ENCODE data around the gene ADAMTSL3.

The ADAMTSL3 gene

DNA sequence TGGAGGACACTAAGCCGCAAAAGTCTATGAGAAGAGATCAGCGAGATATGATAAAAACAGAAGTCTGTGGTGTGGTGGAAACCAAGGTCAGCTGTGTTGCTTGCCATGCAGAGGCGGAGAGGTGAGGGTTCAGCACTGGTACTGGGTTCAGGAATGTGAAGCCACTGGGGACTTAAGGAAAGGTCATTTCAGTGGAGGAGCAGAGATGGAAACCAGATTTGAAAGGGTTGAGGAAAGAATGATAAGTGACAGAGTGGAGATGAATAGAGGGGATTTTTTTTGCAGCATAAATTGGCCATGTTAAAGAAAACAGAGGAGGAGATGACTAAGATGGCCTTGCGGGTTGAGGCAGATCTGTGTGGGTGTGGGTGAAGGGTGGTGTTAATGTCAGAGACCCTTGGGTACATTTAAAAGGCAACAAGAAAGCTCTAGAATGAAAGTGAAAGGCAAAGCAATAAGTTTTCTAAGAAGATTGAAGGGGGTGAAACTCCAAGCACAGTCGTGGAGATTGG, 265.5 kb downstream of the ADAMTSL3 start:
- ChIA-PET POLR2A (interaction anchor here (0.6 kb wide), 1 partner anchor 211 kb away, joined by 3 read pairs; no protein-coding TSS in a partner anchor), CTCF (interaction anchor here (0.8 kb wide), 1 partner anchor 13 kb away, joined by 4 read pairs; no protein-coding TSS in a partner anchor)
- TF ChIP-seq, protein P1, sequence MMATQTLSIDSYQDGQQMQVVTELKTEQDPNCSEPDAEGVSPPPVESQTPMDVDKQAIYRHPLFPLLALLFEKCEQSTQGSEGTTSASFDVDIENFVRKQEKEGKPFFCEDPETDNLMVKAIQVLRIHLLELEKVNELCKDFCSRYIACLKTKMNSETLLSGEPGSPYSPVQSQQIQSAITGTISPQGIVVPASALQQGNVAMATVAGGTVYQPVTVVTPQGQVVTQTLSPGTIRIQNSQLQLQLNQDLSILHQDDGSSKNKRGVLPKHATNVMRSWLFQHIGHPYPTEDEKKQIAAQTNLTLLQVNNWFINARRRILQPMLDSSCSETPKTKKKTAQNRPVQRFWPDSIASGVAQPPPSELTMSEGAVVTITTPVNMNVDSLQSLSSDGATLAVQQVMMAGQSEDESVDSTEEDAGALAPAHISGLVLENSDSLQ (IDR thresholded peaks at IDR 0.05), result no peak
- no peak for TF ChIP-seq CTBP1 (IDR thresholded peaks at IDR 0.05; ENCODE audit: borderline replicate concordance)
- TF ChIP-seq TARDBP (IDR thresholded peaks at IDR 0.05), result no peak
- TF ChIP-seq FOXM1 (IDR thresholded peaks at IDR 0.05; ENCODE audit: borderline replicate concordance), result no peak
- TF ChIP-seq L3MBTL2 (conservative IDR thresholded peaks at IDR 0.05), result no peak
- TF ChIP-seq SP1 (IDR thresholded peaks at IDR 0.05), result no peak
- TF ChIP-seq NFRKB (IDR thresholded peaks at IDR 0.05), result no peak
- TF ChIP-seq FOXK2 (IDR thresholded peaks at IDR 0.05), result no peak
- no peak for TF ChIP-seq ARNT (IDR thresholded peaks at IDR 0.05)
- no peak for TF ChIP-seq ZNF384 (IDR thresholded peaks at IDR 0.05)
- no peak for TF ChIP-seq ELF4 (IDR thresholded peaks at IDR 0.05)
- TF ChIP-seq HDGF (IDR thresholded peaks at IDR 0.05; ENCODE audit: borderline replicate concordance), result no peak
- no peak for DNase-seq (ENCODE audit: extremely low spot score)

DNA sequence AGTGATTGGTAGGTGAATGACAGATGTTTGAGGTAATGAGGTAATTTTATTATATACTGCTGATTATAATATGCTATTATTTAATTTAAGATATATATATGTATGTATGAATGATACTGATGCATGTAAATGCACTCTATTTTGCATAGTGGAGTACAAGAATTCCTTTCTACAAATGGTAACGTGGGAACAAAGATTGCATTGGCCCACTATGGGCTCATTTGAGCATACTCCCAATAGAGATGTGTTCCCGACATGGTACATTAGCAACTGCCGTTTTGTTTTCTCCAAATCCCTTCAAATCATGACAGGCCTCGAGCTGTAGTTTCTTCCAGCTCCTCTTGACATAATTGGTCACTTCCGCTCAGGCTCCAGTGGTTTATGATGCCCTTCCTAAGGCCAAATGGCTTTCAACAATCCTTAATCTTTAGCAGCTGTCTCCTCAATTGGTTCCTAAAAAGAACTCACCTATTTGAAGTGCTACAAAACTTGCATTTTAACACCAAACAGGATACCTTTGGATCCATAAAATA, 266.1 kb downstream of the ADAMTSL3 start:
- CTCF ChIA-PET, result no interaction called here

GRCh38 chr15:83922649-83923294, 268.8 kb downstream of the ADAMTSL3 start:
- no peak for DNase-seq (ENCODE audit: extremely low spot score)
- TF ChIP-seq ELF4 (IDR thresholded peaks at IDR 0.05), result no peak
- TF ChIP-seq FOXM1 (IDR thresholded peaks at IDR 0.05; ENCODE audit: borderline replicate concordance), result no peak
- no peak for TF ChIP-seq BHLHE40 (IDR thresholded peaks at IDR 0.05; ENCODE audit: borderline replicate concordance)
- TF ChIP-seq LEF1 (IDR thresholded peaks at IDR 0.05; ENCODE audit: borderline replicate concordance), result no peak
- TF ChIP-seq NFRKB (IDR thresholded peaks at IDR 0.05), result no peak
- TF ChIP-seq, protein P1 (IDR thresholded peaks at IDR 0.05), result no peak
- TF ChIP-seq L3MBTL2 (conservative IDR thresholded peaks at IDR 0.05), result no peak
- no peak for TF ChIP-seq CTBP1 (IDR thresholded peaks at IDR 0.05; ENCODE audit: borderline replicate concordance)
- no peak for TF ChIP-seq SP1 (IDR thresholded peaks at IDR 0.05)
- TF ChIP-seq HDGF (IDR thresholded peaks at IDR 0.05; ENCODE audit: borderline replicate concordance), result no peak
- no peak for TF ChIP-seq SUZ12 (IDR thresholded peaks at IDR 0.05)
- no peak for TF ChIP-seq ZNF384 (IDR thresholded peaks at IDR 0.05)
- TF ChIP-seq TARDBP (IDR thresholded peaks at IDR 0.05), result no peak
- TF ChIP-seq FOXK2 (IDR thresholded peaks at IDR 0.05), result no peak
- no peak for TF ChIP-seq FOXA1 (IDR thresholded peaks at IDR 0.05)
- TF ChIP-seq ARNT (IDR thresholded peaks at IDR 0.05), result no peak
- CTCF ChIA-PET, result interaction anchor here (0.9 kb wide), 1 partner anchor 85 kb away, joined by 3 read pairs; no protein-coding TSS in a partner anchor
- POLR2A ChIA-PET, result no interaction called here

More for the DNA sequence above, 266.1 kb downstream of the ADAMTSL3 start:
- no peak for DNase-seq (ENCODE audit: extremely low spot score)
- TF ChIP-seq FOXK2 (IDR thresholded peaks at IDR 0.05) (no peak), NFRKB (IDR thresholded peaks at IDR 0.05) (no peak), SP1 (IDR thresholded peaks at IDR 0.05) (no peak), FOXM1 (IDR thresholded peaks at IDR 0.05; ENCODE audit: borderline replicate concordance) (no peak), ZNF384 (IDR thresholded peaks at IDR 0.05) (no peak), LEF1 (IDR thresholded peaks at IDR 0.05; ENCODE audit: borderline replicate concordance) (no peak), HDGF (IDR thresholded peaks at IDR 0.05; ENCODE audit: borderline replicate concordance) (no peak), TARDBP (IDR thresholded peaks at IDR 0.05) (no peak), CTBP1 (IDR thresholded peaks at IDR 0.05; ENCODE audit: borderline replicate concordance) (no peak), ELF4 (IDR thresholded peaks at IDR 0.05) (no peak)
- POLR2A ChIA-PET, result interaction anchor here (0.6 kb wide), 1 partner anchor 211 kb away, joined by 3 read pairs; no protein-coding TSS in a partner anchor

DNA sequence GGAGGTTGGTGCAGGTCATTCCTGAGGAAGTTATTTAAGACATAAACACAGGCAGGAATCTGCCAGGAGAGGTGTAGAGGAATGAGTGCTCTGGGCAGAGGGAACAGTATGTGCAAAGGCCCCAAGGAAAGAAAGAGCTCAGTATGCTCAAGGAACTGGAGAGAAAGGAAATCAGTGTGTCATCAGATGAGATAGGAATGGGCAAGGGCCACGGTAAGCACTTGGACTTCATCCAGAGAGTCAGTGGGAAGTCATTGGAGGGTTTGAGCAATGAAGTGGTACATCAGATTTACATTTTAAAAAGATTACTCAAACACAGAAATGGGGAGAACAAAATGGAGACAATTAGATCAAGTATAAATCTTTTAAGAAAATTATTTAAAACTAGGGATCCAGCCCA, 272.2 kb downstream of the ADAMTSL3 start:
- CTCF ChIA-PET, result no interaction called here
- POLR2A ChIA-PET, result no interaction called here
- TF ChIP-seq CTBP1 (IDR thresholded peaks at IDR 0.05; ENCODE audit: borderline replicate concordance) (no peak), FOXK2 (IDR thresholded peaks at IDR 0.05) (no peak), SP1 (IDR thresholded peaks at IDR 0.05) (no peak), L3MBTL2 (conservative IDR thresholded peaks at IDR 0.05) (no peak), TARDBP (IDR thresholded peaks at IDR 0.05) (no peak), HDGF (IDR thresholded peaks at IDR 0.05; ENCODE audit: borderline replicate concordance) (no peak), NFRKB (IDR thresholded peaks at IDR 0.05) (no peak), LEF1 (IDR thresholded peaks at IDR 0.05; ENCODE audit: borderline replicate concordance) (no peak), FOXA1 (IDR thresholded peaks at IDR 0.05) (no peak), ZNF384 (IDR thresholded peaks at IDR 0.05) (no peak), FOXM1 (IDR thresholded peaks at IDR 0.05; ENCODE audit: borderline replicate concordance) (no peak), ARNT (IDR thresholded peaks at IDR 0.05) (no peak), BHLHE40 (IDR thresholded peaks at IDR 0.05; ENCODE audit: borderline replicate concordance) (no peak), ELF4 (IDR thresholded peaks at IDR 0.05) (no peak), SUZ12 (IDR thresholded peaks at IDR 0.05) (no peak)
- TF ChIP-seq, protein P1 (IDR thresholded peaks at IDR 0.05), result no peak
- no peak for DNase-seq (ENCODE audit: extremely low spot score)

GRCh38 chr15:83927704-83928391, 273.9 kb downstream of the ADAMTSL3 start:
- ChIA-PET CTCF (no interaction called here), POLR2A (no interaction called here)
- no peak for DNase-seq (ENCODE audit: extremely low spot score)
- no peak for TF ChIP-seq SP1 (IDR thresholded peaks at IDR 0.05)
- no peak for TF ChIP-seq ARNT (IDR thresholded peaks at IDR 0.05)

Measured in HEK293T (cell line).